ENCODE data around the gene TMEM131.
"Not testable (repeated sequence)": the region's sequence is repeated elsewhere in the genome, so short reads cannot be mapped to it uniquely, and the experiment has no call there.

Gene TMEM131, protein sequence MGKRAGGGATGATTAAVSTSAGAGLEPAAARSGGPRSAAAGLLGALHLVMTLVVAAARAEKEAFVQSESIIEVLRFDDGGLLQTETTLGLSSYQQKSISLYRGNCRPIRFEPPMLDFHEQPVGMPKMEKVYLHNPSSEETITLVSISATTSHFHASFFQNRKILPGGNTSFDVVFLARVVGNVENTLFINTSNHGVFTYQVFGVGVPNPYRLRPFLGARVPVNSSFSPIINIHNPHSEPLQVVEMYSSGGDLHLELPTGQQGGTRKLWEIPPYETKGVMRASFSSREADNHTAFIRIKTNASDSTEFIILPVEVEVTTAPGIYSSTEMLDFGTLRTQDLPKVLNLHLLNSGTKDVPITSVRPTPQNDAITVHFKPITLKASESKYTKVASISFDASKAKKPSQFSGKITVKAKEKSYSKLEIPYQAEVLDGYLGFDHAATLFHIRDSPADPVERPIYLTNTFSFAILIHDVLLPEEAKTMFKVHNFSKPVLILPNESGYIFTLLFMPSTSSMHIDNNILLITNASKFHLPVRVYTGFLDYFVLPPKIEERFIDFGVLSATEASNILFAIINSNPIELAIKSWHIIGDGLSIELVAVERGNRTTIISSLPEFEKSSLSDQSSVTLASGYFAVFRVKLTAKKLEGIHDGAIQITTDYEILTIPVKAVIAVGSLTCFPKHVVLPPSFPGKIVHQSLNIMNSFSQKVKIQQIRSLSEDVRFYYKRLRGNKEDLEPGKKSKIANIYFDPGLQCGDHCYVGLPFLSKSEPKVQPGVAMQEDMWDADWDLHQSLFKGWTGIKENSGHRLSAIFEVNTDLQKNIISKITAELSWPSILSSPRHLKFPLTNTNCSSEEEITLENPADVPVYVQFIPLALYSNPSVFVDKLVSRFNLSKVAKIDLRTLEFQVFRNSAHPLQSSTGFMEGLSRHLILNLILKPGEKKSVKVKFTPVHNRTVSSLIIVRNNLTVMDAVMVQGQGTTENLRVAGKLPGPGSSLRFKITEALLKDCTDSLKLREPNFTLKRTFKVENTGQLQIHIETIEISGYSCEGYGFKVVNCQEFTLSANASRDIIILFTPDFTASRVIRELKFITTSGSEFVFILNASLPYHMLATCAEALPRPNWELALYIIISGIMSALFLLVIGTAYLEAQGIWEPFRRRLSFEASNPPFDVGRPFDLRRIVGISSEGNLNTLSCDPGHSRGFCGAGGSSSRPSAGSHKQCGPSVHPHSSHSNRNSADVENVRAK (N-terminal part only)

GRCh38 chr2:97995734-97996624, at the start of gene TMEM131:
TMEM131 (minus strand) TSS chr2:97995948; CDS start chr2:97995662, 286 bp downstream.
- peak; percentile 86 for DNase-seq (ENCODE audit: low read depth)

GRCh38 chr2:98044730-98045129, 49.0 kb upstream of the TMEM131 start:
- not testable (repeated sequence) for DNase-seq (ENCODE audit: low read depth)

DNA sequence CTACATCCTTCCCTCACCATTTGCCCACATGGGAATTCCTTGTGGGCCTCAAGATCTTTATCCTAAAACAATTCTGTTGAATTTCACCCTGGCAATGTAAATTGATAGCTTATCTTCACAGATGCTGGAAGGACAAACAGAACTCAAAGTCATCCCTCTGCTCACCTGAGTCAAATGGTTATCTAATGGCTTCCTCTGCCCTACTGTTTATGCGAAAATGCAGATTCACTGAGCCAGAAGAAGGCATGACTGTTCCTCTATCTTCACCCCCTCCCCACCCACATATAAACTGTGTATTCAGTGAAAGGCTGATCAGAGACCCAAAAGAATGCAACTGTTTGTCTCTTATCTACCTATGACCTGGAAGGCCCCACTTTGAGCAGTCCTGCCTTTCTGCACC, 47.4 kb upstream of the TMEM131 start:
- DNase-seq (ENCODE audit: low read depth): no peak

DNA sequence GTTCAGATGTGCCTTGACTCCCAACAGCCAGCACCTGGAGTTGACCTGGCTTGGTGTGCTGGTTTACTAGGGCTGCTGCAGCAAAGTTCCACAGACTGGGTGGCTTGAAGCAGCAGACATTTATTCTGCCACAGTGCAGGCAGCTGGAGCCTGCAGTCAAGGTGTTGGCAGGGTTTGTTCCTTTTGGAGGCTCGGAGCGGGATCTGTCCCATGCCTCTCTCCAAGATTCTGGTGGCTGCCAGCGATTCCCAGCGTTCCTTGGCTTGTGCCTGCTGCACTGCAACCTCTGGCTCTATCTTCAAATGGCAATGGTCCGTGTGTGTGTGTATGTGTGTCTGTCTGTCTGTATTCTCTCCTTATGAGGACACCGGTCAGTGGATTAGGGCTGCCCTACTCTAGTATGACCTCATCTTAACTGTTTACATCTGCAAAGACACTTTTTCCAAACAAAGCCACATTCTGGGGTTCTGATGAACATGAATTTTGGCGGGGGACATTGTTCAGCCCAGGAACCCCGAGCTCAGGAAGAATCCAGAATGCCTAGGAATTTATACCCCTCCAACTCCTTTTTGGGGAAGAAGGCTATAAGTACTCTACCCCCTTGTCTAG, 44.7 kb upstream of the TMEM131 start:
- no peak for DNase-seq (ENCODE audit: low read depth)

- no peak for DNase-seq (ENCODE audit: low read depth)
These were observed 43.5 kb upstream of the TMEM131 start for GRCh38 chr2:98039085-98039756.

GRCh38 chr2:98037666-98038336, 42.1 kb upstream of the TMEM131 start:
- no peak for DNase-seq (ENCODE audit: low read depth)

GRCh38 chr2:98037206-98037605, 41.5 kb upstream of the TMEM131 start:
- no peak for DNase-seq (ENCODE audit: low read depth)

DNA sequence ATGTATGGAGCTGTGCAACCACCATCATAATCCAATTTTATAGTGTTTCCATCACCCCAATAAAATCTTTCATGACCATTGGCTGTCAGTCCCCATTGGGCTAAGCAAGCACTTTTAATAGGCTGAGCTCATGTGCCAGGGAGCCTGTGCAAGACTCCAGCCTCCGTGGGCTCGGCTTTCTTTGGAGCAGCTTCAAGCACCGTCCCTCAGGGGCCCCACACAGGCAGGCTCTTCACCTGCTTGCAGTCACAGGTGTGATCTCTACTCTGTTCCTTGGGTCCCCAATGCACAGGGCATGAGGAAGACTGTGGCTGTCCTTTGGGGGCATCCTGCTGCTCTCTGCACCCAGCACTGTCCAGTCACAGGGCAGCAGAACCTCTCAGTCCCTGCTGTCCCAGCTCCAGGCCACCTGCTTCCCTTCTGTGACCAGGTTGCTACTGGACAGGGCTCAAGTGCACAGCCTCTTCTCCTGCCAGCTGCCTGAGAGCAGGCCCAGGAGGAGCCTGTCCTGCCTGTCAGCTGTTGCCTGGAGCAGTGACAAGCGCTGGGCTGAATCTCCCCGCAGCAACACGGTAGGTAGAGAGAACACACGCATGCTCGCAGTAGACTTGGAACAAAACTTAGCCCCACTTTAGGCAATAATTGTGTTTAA, 40.7 kb upstream of the TMEM131 start:
- DNase-seq (ENCODE audit: low read depth): no peak

- DNase-seq (ENCODE audit: low read depth): no peak
These were observed 39.0 kb upstream of the TMEM131 start for GRCh38 chr2:98034745-98035144.

DNA sequence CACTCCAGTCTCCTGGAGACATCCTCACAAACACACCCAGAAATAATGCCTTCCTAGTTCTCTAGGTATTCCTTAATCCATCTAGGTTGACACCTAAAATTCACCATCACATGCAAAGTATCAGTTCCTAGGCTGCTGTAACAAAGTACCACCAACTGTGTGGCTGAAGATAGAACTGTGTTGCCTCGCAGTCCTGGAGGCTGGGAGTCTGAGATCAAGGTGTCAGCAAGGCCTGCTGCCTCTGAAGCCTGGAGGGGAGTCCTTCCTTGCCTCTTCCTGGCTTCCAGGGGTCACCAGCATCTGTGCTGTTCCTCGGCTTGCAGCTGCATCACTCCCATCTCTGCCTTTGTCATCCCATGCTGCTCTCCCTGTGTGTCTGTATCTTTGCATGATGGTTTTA, 36.3 kb upstream of the TMEM131 start:
- no peak for DNase-seq (ENCODE audit: low read depth)

GRCh38 chr2:98029718-98030222, 34.0 kb upstream of the TMEM131 start:
- no peak for DNase-seq (ENCODE audit: low read depth)

DNA sequence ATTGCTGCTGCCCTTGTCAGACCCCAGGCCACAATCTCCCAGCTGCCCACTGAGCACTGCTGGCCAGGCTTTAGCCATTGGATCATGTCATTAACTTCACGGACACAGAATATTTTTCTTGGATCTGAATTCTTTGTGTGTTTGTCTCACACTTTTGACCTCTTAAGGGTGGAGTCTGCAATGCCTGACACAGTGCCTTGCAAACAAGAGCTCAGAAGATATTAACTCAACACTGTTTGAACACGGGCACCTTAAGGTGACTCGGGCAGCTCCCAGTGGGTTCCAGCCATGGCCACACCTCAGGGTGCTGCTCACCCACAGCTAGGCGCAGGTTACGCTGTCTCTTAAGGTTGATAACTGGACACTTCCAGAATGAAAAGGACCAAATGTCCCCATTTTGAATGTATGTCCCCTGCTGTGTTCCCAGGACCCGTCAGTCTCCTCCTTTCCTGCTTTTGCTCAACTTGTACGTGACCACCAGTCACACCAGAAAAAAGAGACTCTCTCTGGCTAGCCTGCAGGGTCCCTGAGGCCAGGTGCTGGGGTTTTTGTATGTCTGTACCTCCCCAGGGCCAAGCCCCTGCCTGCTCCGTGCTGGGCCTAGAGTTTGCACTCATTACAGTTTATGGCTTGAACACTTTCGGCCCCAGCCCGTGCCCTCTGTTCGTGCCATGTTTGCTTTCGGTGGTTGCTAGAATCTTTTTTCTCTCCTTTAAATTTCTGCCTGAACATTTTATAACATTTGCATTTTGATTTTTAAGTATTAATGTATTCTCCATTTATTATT, 33.4 kb upstream of the TMEM131 start:
- no peak for DNase-seq (ENCODE audit: low read depth)

DNA sequence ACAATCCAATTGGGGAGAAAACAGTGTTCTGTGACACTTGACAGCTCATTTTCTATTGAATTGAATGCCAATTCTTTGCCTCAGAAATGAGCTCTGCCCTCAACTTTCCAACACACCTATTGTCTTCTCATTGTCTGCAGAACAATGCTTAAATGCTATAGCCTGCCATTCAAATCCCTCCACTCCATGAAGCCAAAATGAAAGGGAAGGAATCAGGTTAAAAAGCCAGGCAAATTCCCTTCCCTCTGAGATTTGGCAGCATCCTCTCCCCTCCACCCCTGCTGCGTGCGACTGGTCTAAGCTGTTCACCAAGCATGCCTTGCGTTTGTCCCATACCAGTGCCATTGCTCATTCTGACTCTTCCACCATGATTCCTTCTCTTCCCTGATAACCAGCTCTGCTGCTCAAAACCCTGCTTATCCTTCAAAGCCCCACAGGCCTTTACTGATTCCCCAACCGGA, 32.4 kb upstream of the TMEM131 start:
- no peak for DNase-seq (ENCODE audit: low read depth)

DNA sequence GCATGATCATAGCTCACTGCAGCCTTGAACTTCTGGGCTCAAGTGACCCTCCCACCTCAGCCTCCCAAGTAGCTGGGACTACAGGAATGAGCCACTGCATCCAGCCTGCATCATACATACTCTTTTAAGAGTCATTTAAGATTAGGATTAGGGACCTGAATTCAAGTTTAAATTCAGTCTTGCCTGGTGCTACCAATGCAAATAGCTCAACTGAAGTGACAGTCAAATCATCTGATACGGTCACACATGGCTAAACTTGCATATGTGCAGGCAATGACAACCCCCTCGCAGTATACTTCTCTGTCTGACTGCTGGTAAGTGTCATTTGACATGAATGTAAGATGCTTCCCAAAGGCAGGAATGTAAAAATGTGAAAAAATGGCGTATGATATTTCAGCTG, 31.8 kb upstream of the TMEM131 start:
- no peak for DNase-seq (ENCODE audit: low read depth)

DNA sequence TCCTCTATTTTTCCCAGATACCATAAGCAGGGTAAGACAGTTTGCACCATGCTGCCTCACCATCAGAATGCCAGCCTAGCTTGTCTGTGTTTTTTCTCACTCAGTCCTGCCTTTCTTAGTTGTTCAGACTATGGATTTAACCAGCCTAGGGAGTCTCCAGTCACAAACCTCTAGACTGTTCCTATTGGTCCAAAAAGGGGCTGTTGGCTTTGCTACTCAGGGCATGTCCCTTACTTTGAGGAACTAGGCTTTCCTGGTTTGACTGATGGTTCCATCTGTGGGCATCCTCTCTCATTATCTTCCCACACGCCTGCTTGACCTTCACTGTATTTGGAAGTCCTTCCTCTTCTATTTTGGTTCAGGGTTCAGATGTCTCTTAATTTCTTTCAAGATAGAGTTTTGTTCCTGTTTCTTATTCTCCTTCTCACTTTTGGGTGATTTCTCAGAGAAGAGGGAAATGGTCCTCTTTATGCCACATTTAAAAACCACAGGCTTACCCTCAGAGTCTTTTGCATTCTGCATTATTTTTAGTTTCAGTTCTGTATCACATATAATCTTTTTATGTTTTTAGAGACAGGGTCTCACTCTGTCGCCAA, 31.3 kb upstream of the TMEM131 start:
- no peak for DNase-seq (ENCODE audit: low read depth)

DNA sequence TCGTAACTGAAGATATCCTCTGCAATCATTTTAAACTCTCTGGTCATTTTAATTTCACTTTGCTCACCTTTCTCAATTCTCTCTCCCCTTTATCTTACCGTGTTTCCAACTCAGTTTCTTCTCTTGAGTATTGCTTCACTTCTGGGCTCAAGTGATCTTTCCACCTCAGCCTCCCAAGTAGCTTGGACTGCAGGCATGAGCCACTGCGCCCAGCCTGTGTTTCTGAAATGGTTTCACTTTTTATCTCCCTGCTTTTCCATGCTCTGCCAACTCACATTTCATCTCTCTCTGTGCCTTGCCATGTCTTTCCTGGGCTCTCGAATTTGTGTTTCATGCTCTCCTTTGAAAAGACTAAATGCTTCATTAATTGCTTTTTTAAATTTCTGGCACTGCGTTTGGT, 30.5 kb upstream of the TMEM131 start:
- DNase-seq (ENCODE audit: low read depth): no peak

DNA sequence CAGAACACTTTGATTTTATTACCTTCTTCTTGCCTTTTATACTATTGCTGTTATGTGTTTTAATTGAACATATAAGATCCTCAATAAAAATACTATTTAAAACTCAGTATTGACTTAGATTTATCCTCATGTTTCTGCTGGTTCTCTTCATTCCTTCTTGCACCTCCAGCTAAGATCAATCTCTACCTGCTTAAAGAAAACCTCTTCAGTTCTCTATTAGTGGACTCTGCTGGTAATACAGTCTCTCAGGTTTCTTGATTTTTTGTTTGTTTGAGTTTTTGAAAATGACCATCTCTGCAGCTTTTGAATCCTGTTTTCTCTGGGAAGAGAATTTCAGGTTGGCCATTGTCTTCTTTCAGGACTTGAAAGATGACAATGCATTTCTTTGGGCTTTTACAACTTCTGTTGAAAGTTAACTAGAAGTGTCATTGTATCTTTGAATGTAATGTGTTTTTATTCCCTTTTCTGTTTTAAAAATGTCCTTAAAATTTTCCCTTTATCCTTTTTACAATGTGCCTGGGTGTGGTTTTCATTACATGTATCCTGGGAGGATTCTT, 29.8 kb upstream of the TMEM131 start:
- no peak for DNase-seq (ENCODE audit: low read depth)
